HEK293 (cell line): ENCODE results near the gene POM121L12.

Experiments
- CTCF ChIA-PET: fragments of 350-600 bp; formaldehyde crosslinking; extraction: SDS; loops from one replicate; lab custom pipeline; 2021; ENCODE audit warnings: antibody characterized with exemption; lab: Yijun Ruan, JAX
- POLR2A ChIA-PET: fragments of 300-600 bp; formaldehyde crosslinking; extraction: SDS; loops from one replicate; lab custom pipeline; 2020; ENCODE audit warnings: antibody characterized with exemption, inconsistent platforms; lab: Yijun Ruan, JAX
- H3K27ac ChIP-seq: fragments of 200-500 bp; sonication (Bioruptor generic); 2 replicates; pipeline ENCODE4 v1.5.1; 2014; ENCODE audit warnings: low read depth, low read length, control low read depth, inconsistent platforms; ENCODE audit errors: extremely low read depth
- H3K36me3 ChIP-seq, 2 experiments: fragments of 200-500 bp in 1 of 2; sonication (Bioruptor generic) in 1 of 2; 1 replicate in 1 of 2; 2 replicates in 1 of 2; pipeline ENCODE4 v1.5.1; 2014 to 2017; ENCODE audit warnings: inconsistent platforms in 2 of 2, low read length in 2 of 2; ENCODE audit not compliant: control insufficient read depth in 2 of 2, insufficient read depth in 1 of 2
- H3K4me1 ChIP-seq: fragments of 200-500 bp; sonication (Bioruptor generic); 2 replicates; pipeline ENCODE4 v1.5.1; 2014; ENCODE audit warnings: mild to moderate bottlenecking, low read length, inconsistent platforms; ENCODE audit not compliant: control insufficient read depth, insufficient read depth
- H3K4me3 ChIP-seq: 2 replicates; pipeline ENCODE4 v1.5.1; 2011; ENCODE audit warnings: low read depth, mild to moderate bottlenecking, control low read depth, low read length, moderate library complexity
- H3K9me3 ChIP-seq: fragments of 200-500 bp; sonication (Bioruptor generic); 2 replicates; pipeline ENCODE4 v1.5.1; 2014; ENCODE audit warnings: low read depth, low read length, inconsistent platforms; ENCODE audit not compliant: control insufficient read depth, insufficient read depth
- GLIS1 ChIP-seq: fragments of 450-650 bp; formaldehyde crosslinking; IDR thresholded peaks from 2 replicates; pipeline ENCODE4 v1.5.1; 2016; ENCODE audit warnings: missing biosample characterization, missing genetic modification characterization
- KLF10 ChIP-seq: fragments of 450-650 bp; IDR thresholded peaks from 2 replicates; pipeline ENCODE4 v1.5.1; 2018; ENCODE audit warnings: missing biosample characterization, mild to moderate bottlenecking, missing genetic modification characterization
- SCRT2 ChIP-seq: fragments of 450-650 bp; formaldehyde crosslinking; IDR thresholded peaks from 2 replicates; pipeline ENCODE4 v1.5.1; 2016; ENCODE audit warnings: missing biosample characterization, missing genetic modification characterization
- TSHZ1 ChIP-seq: fragments of 450-650 bp; formaldehyde crosslinking; IDR thresholded peaks from 2 replicates; pipeline ENCODE4 v1.5.1; 2016; ENCODE audit warnings: missing biosample characterization, missing genetic modification characterization, borderline replicate concordance
- YY2 ChIP-seq: fragments of 450-650 bp; formaldehyde crosslinking; IDR thresholded peaks from 2 replicates; pipeline ENCODE4 v1.5.1; 2016; ENCODE audit warnings: missing biosample characterization, missing genetic modification characterization
- ZBTB20 ChIP-seq: fragments of 450-650 bp; formaldehyde crosslinking; IDR thresholded peaks from 2 replicates; pipeline ENCODE4 v1.5.1; 2016; ENCODE audit warnings: missing biosample characterization, missing genetic modification characterization
- ZNF157 ChIP-seq: fragments of 450-650 bp; formaldehyde crosslinking; IDR thresholded peaks from 2 replicates; pipeline ENCODE4 v1.5.1; 2016; ENCODE audit warnings: missing biosample characterization, missing genetic modification characterization
- ZNF175 ChIP-seq: fragments of 450-650 bp; formaldehyde crosslinking; IDR thresholded peaks from 2 replicates; pipeline ENCODE4 v1.5.1; 2016; ENCODE audit warnings: missing biosample characterization, missing genetic modification characterization
- ZNF23 ChIP-seq: fragments of 450-650 bp; formaldehyde crosslinking; IDR thresholded peaks from 2 replicates; pipeline ENCODE4 v1.5.1; 2016; ENCODE audit warnings: missing biosample characterization, missing genetic modification characterization, borderline replicate concordance
- ZNF394 ChIP-seq: fragments of 450-650 bp; formaldehyde crosslinking; IDR thresholded peaks from 2 replicates; pipeline ENCODE4 v1.5.1; 2016; ENCODE audit warnings: missing biosample characterization, missing genetic modification characterization, mild to moderate bottlenecking, moderate library complexity, borderline replicate concordance
- ZNF488 ChIP-seq: fragments of 450-650 bp; formaldehyde crosslinking; IDR thresholded peaks from 2 replicates; pipeline ENCODE4 v1.5.1; 2016; ENCODE audit warnings: missing biosample characterization, missing genetic modification characterization
- ZNF501 ChIP-seq: fragments of 450-650 bp; formaldehyde crosslinking; IDR thresholded peaks from 2 replicates; pipeline ENCODE4 v1.5.1; 2016; ENCODE audit warnings: missing biosample characterization, missing genetic modification characterization
- ZNF514 ChIP-seq: fragments of 450-650 bp; formaldehyde crosslinking; IDR thresholded peaks from 2 replicates; pipeline ENCODE4 v1.5.1; 2016; ENCODE audit warnings: missing biosample characterization, missing genetic modification characterization
- ZNF529 ChIP-seq: fragments of 450-650 bp; formaldehyde crosslinking; IDR thresholded peaks from 2 replicates; pipeline ENCODE4 v1.5.1; 2017; ENCODE audit warnings: missing genetic modification characterization, missing biosample characterization; ENCODE audit not compliant: insufficient replicate concordance
- ZNF544 ChIP-seq: fragments of 450-650 bp; formaldehyde crosslinking; IDR thresholded peaks from 2 replicates; pipeline ENCODE4 v1.5.0; 2017; ENCODE audit warnings: missing biosample characterization, missing genetic modification characterization
- ZNF555 ChIP-seq: fragments of 450-650 bp; formaldehyde crosslinking; conservative IDR thresholded peaks from 2 replicates; pipeline ENCODE4 v1.5.1; 2017; ENCODE audit warnings: missing biosample characterization, mild to moderate bottlenecking, missing genetic modification characterization, inconsistent platforms
- ZNF571 ChIP-seq: fragments of 450-650 bp; formaldehyde crosslinking; IDR thresholded peaks from 2 replicates; pipeline ENCODE4 v1.5.0; 2017; ENCODE audit warnings: missing biosample characterization, missing genetic modification characterization
- ZNF585B ChIP-seq: fragments of 450-650 bp; formaldehyde crosslinking; IDR thresholded peaks from 2 replicates; pipeline ENCODE4 v1.5.1; 2016; ENCODE audit warnings: missing biosample characterization, missing genetic modification characterization
- ZNF621 ChIP-seq: fragments of 450-650 bp; formaldehyde crosslinking; IDR thresholded peaks from 2 replicates; pipeline ENCODE4 v1.5.1; 2017; ENCODE audit warnings: missing biosample characterization, missing genetic modification characterization
- ZNF785 ChIP-seq: fragments of 450-650 bp; formaldehyde crosslinking; IDR thresholded peaks from 2 replicates; pipeline ENCODE4 v1.5.1; 2016; ENCODE audit warnings: missing biosample characterization, missing genetic modification characterization
- TF ChIP-seq, protein P1 (sequence below): fragments of 450-650 bp; formaldehyde crosslinking; IDR thresholded peaks from 2 replicates; pipeline ENCODE4 v1.5.1; 2017; ENCODE audit warnings: missing biosample characterization, missing genetic modification characterization
- TF ChIP-seq, protein P2 (sequence below): fragments of 450-650 bp; formaldehyde crosslinking; IDR thresholded peaks from 2 replicates; pipeline ENCODE4 v1.5.1; 2016; ENCODE audit warnings: missing biosample characterization, missing genetic modification characterization
- TF ChIP-seq, protein P3 (sequence below): IDR thresholded peaks from 2 replicates; pipeline ENCODE4 v1.6.1; 2011; ENCODE audit warnings: mild to moderate bottlenecking, low read depth, low read length, borderline replicate concordance

Gene POM121L12

DNA sequence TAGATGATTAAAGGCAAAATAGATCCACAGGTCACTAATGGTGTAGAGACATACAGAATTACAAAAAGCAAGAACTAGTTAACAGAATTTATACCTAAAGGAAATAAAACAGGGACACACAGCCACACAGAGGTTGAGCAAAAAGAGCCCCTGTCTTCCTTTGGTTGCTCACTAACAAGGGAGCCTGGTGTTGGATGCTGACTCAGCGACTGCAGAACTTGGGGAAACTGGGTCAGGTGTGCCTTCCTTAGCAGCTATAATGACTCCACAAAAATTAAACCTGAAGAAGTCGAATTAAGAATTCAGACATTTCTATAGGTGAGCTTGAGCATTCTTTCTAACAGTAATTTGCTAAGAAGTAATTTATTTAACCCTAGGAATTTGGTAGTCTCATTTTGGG is 15.0 kb downstream of the POM121L12 start:
- no peaks in the 10 kb centered on the region for H3K9me3 ChIP-seq
- POLR2A ChIA-PET = no interaction called here

DNA sequence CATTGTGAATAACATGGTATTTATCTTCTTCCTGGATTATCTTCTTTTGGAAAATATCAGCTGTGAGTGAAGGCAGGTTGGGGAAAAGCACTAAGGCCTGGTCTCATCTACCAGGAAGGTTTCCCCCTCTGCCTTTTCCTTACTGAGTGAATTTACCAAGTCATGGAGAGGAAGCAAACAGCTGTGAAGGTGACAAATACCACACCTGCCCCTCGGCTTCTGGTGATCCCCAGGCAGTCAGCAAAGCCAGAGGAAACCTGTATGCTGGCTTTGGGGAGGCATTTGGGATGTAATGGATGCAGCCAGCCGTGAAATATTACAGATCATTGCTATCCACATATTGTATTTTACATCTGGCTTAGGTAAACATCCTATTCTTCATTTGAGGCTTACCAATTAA is 24.2 kb downstream of the POM121L12 start:
- TF ChIP-seq SCRT2 (tag by site-specific recombination) = no peak
- TF ChIP-seq ZNF585B (tag by site-specific recombination) = no peak
- no peak for TF ChIP-seq ZNF501 (tag by site-specific recombination)
- ChIA-PET CTCF (no interaction called here), POLR2A (no interaction called here)
- no peak overlapping the region for H3K4me3 ChIP-seq
- no peaks in the 10 kb centered on the region for H3K4me1 ChIP-seq
- H3K9me3 ChIP-seq = no peaks in the 10 kb centered on the region
- H3K27ac ChIP-seq = no peak overlapping the region
- no peaks in the 10 kb centered on the region for H3K36me3 ChIP-seq

More for the DNA sequence above, 15.0 kb downstream of the POM121L12 start:
- CTCF ChIA-PET = no interaction called here
- no peak overlapping the region for H3K27ac ChIP-seq
- TF ChIP-seq ZNF571 (tag by site-specific recombination) (no peak), ZNF394 (tag by site-specific recombination) (no peak), ZBTB20 (tag by site-specific recombination) (no peak), YY2 (no peak), ZNF621 (tag by site-specific recombination) (no peak), GLIS1 (tag by site-specific recombination) (no peak), ZNF488 (tag by site-specific recombination) (no peak), TSHZ1 (no peak)
- TF ChIP-seq, all 188 proteins: peak for 0
- Histone ChIP-seq H3K36me3 (no peaks in the 10 kb centered on the region), H3K4me1 (no peaks in the 10 kb centered on the region), H3K4me3 (no peak overlapping the region)

DNA sequence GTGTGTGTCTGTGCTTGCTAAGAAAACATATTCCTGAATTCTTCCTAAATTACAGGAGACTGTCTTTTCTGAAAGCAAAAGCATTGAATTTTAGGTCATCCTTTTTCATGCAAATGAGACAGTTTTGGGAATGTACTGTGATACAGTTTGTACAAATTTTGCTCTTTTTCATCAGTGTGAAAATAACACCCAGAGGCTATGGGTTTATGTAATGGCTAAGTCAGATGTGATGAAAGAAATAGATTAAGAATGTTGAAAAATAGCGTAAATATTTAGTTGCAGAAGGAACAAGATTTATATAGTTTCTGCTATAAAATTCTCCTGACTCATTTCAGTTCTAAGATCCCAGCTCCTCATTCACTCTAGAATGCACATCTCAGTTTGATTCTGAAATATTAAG is 24.6 kb downstream of the POM121L12 start:
- ChIA-PET POLR2A (no interaction called here), CTCF (no interaction called here)
- Histone ChIP-seq H3K4me1 (no peaks in the 10 kb centered on the region), H3K27ac (no peak overlapping the region), H3K9me3 (no peaks in the 10 kb centered on the region), H3K4me3 (no peak overlapping the region), H3K36me3 (no peaks in the 10 kb centered on the region)
- TF ChIP-seq ZNF23 (tag by site-specific recombination) (no peak), ZNF175 (tag by site-specific recombination) (no peak), KLF10 (tag by site-specific recombination) (no peak), ZNF544 (tag by site-specific recombination) (no peak), ZNF785 (tag by site-specific recombination) (no peak), ZNF157 (no peak), ZNF514 (tag by site-specific recombination) (no peak), ZNF529 (tag by site-specific recombination) (no peak), ZNF555 (tag by site-specific recombination) (no peak)
- TF ChIP-seq, protein P1, sequence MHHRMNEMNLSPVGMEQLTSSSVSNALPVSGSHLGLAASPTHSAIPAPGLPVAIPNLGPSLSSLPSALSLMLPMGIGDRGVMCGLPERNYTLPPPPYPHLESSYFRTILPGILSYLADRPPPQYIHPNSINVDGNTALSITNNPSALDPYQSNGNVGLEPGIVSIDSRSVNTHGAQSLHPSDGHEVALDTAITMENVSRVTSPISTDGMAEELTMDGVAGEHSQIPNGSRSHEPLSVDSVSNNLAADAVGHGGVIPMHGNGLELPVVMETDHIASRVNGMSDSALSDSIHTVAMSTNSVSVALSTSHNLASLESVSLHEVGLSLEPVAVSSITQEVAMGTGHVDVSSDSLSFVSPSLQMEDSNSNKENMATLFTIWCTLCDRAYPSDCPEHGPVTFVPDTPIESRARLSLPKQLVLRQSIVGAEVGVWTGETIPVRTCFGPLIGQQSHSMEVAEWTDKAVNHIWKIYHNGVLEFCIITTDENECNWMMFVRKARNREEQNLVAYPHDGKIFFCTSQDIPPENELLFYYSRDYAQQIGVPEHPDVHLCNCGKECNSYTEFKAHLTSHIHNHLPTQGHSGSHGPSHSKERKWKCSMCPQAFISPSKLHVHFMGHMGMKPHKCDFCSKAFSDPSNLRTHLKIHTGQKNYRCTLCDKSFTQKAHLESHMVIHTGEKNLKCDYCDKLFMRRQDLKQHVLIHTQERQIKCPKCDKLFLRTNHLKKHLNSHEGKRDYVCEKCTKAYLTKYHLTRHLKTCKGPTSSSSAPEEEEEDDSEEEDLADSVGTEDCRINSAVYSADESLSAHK (tag by site-specific recombination) = no peak
- TF ChIP-seq, protein P2, sequence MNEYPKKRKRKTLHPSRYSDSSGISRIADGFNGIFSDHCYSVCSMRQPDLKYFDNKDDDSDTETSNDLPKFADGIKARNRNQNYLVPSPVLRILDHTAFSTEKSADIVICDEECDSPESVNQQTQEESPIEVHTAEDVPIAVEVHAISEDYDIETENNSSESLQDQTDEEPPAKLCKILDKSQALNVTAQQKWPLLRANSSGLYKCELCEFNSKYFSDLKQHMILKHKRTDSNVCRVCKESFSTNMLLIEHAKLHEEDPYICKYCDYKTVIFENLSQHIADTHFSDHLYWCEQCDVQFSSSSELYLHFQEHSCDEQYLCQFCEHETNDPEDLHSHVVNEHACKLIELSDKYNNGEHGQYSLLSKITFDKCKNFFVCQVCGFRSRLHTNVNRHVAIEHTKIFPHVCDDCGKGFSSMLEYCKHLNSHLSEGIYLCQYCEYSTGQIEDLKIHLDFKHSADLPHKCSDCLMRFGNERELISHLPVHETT = no peak
- TF ChIP-seq, protein P3, sequence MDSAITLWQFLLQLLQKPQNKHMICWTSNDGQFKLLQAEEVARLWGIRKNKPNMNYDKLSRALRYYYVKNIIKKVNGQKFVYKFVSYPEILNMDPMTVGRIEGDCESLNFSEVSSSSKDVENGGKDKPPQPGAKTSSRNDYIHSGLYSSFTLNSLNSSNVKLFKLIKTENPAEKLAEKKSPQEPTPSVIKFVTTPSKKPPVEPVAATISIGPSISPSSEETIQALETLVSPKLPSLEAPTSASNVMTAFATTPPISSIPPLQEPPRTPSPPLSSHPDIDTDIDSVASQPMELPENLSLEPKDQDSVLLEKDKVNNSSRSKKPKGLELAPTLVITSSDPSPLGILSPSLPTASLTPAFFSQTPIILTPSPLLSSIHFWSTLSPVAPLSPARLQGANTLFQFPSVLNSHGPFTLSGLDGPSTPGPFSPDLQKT = no peak
